ENCODE data around the gene CHMP2A. TPM values are rescaled to one million over a fixed set of nuclear protein-coding genes. Genes with fewer than 3 reads are reported as not detected.
"Not testable (repeated sequence)": the region's sequence is repeated elsewhere in the genome, so short reads cannot be mapped to it uniquely, and the experiment has no call there.

The CHMP2A gene
- polyA plus RNA-seq (2013, experiment 1 of 2; ENCODE audit: insufficient read length): 88.9 TPM
- polyA plus RNA-seq (2013, experiment 2 of 2; ENCODE audit: insufficient read length): 122 TPM

- DNase-seq: peak; percentile 96
Measured at GRCh38 chr19:58554494-58555368, at the start of gene CHMP2A. CHMP2A (minus strand) TSS chr19:58555105; CDS start chr19:58554212, 893 bp downstream.

GRCh38 chr19:58586133-58586765, 31.3 kb upstream of the CHMP2A start:
- no peak for DNase-seq

GRCh38 chr19:58585442-58586132, 30.7 kb upstream of the CHMP2A start:
- DNase-seq: no peak

- no peak for DNase-seq
Measured at GRCh38 chr19:58584498-58585441, 29.9 kb upstream of the CHMP2A start.

- DNase-seq: no peak
Measured at GRCh38 chr19:58582985-58583384, 28.1 kb upstream of the CHMP2A start.

GRCh38 chr19:58581227-58582141, 26.6 kb upstream of the CHMP2A start:
- peak; percentile 82 for DNase-seq

- DNase-seq: no peak
Measured at GRCh38 chr19:58579473-58580142, 24.7 kb upstream of the CHMP2A start.

GRCh38 chr19:58578012-58578925, 23.4 kb upstream of the CHMP2A start:
- DNase-seq: no peak

GRCh38 chr19:58577581-58577980, 22.7 kb upstream of the CHMP2A start:
- DNase-seq: not testable (repeated sequence)

GRCh38 chr19:58575183-58576041, 20.5 kb upstream of the CHMP2A start:
- peak; percentile 93 for DNase-seq

GRCh38 chr19:58573658-58574164, 18.8 kb upstream of the CHMP2A start:
- no peak for DNase-seq

- DNase-seq: peak; percentile 100
Measured at GRCh38 chr19:58572818-58573657, 18.1 kb upstream of the CHMP2A start, which contains the start of gene MZF1. MZF1 (minus strand) TSS chr19:58573335; CDS start chr19:58571389, 1,946 bp downstream.

- no peak for DNase-seq
Measured at GRCh38 chr19:58572026-58572817, 17.3 kb upstream of the CHMP2A start.

GRCh38 chr19:58571575-58571947, 16.7 kb upstream of the CHMP2A start:
- DNase-seq: no peak

- no peak for DNase-seq
Measured at GRCh38 chr19:58570770-58571574, 16.1 kb upstream of the CHMP2A start.

Measured in fibroblast of skin of back (primary cell).